Progenitor cell of endocrine pancreas (in vitro differentiated cells): ENCODE measurements around the gene EML2. TPM values are rescaled to one million over a fixed set of nuclear protein-coding genes. Genes with fewer than 3 reads are reported as not detected.

ENCODE experiments used
- DNase-seq: peaks from one replicate; pipeline ENCODE4 v3.0.0; 2021; ENCODE audit warnings: low spot score; ENCODE audit not compliant: unreplicated experiment
- H3K27ac Mint-ChIP-seq: 2 replicates; pipeline ENCODE4 v1.8.0; 2021; ENCODE audit warnings: mild to moderate bottlenecking, moderate library complexity, mixed read lengths
- H3K27me3 Mint-ChIP-seq: 2 replicates; pipeline ENCODE4 v1.8.0; 2021; ENCODE audit warnings: mixed read lengths
- H3K36me3 Mint-ChIP-seq: 2 replicates; pipeline ENCODE4 v1.8.0; 2022; ENCODE audit warnings: mixed read lengths; ENCODE audit not compliant: insufficient read depth
- H3K4me1 Mint-ChIP-seq: 2 replicates; pipeline ENCODE4 v1.8.0; 2021; ENCODE audit warnings: low read depth, mixed read lengths
- H3K4me3 Mint-ChIP-seq: 2 replicates; pipeline ENCODE4 v1.8.0; 2021; ENCODE audit warnings: low read depth, mild to moderate bottlenecking, moderate library complexity, mixed read lengths
- H3K9me3 Mint-ChIP-seq: 2 replicates; pipeline ENCODE4 v1.8.0; 2021; ENCODE audit warnings: low read depth, mixed read lengths
- microRNA-seq: library from miRNA; unstranded; fragments of <30 nt; microRNA quantifications from one replicate; pipeline ENCODE4 v1.1.0, GENCODE V29; 2020; ENCODE audit warnings: borderline number of aligned reads; ENCODE audit not compliant: unreplicated experiment
- total RNA-seq: library from RNA; stranded (reverse); gene quantifications from 2 replicates; pipeline ENCODE4 v1.2.1, GENCODE V29; 2021
- TF ChIP-seq, protein P1 (sequence below): fragments of 200-600 bp; sonication (generic); IDR thresholded peaks from one replicate; pipeline ENCODE4 v1.5.0; 2021; ENCODE audit warnings: antibody characterized with exemption, mild to moderate bottlenecking; ENCODE audit not compliant: unreplicated experiment

EML2 gene
- total RNA-seq, 1 donor from 2014 or later = 28.6 TPM

GRCh38 chr19:45564131-45564780 is 74.9 kb downstream of the EML2 start:
- Mint-ChIP-seq H3K4me1 (no peaks in the 10 kb centered on the region), H3K4me3 (no peak overlapping the region), H3K27me3 (no peaks in the 10 kb centered on the region), H3K9me3 (no peaks in the 10 kb centered on the region), H3K27ac (no peak overlapping the region), H3K36me3 (peaks cover 2% of the 10 kb centered on the region)
- TF ChIP-seq, protein P1, sequence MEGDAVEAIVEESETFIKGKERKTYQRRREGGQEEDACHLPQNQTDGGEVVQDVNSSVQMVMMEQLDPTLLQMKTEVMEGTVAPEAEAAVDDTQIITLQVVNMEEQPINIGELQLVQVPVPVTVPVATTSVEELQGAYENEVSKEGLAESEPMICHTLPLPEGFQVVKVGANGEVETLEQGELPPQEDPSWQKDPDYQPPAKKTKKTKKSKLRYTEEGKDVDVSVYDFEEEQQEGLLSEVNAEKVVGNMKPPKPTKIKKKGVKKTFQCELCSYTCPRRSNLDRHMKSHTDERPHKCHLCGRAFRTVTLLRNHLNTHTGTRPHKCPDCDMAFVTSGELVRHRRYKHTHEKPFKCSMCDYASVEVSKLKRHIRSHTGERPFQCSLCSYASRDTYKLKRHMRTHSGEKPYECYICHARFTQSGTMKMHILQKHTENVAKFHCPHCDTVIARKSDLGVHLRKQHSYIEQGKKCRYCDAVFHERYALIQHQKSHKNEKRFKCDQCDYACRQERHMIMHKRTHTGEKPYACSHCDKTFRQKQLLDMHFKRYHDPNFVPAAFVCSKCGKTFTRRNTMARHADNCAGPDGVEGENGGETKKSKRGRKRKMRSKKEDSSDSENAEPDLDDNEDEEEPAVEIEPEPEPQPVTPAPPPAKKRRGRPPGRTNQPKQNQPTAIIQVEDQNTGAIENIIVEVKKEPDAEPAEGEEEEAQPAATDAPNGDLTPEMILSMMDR = no peak
- no peak for DNase-seq

- Mint-ChIP-seq H3K36me3 (peaks cover 2% of the 10 kb centered on the region), H3K27ac (peak overlapping the region; percentile 19), H3K4me3 (no peak overlapping the region), H3K27me3 (no peaks in the 10 kb centered on the region), H3K4me1 (no peaks in the 10 kb centered on the region), H3K9me3 (no peaks in the 10 kb centered on the region)
- DNase-seq = no peak
- TF ChIP-seq, protein P1 = no peak
Observed at GRCh38 chr19:45560686-45561085, 78.5 kb downstream of the EML2 start.

GRCh38 chr19:45560038-45560437 is 79.2 kb downstream of the EML2 start:
- DNase-seq = no peak
- Mint-ChIP-seq H3K27me3 (no peaks in the 10 kb centered on the region), H3K27ac (peak overlapping the region; percentile 19), H3K36me3 (peaks cover 2% of the 10 kb centered on the region), H3K4me1 (no peaks in the 10 kb centered on the region), H3K4me3 (no peak overlapping the region), H3K9me3 (no peaks in the 10 kb centered on the region)
- TF ChIP-seq, protein P1 = no peak

Small RNAs within 50 kb of the gene (microRNA-seq; reads per million reads assigned to microRNA genes)
- gene MIR330 (340 reads per million, percentile 68 among the genes with 10 or more reads in this experiment), gene MIR642A (not detected), gene MIR642B (not detected)

Other genes starting within 250 kb of the EML2 start
- 24.2 and 27.2 TPM in 2 replicates for gene PPP1R13L, start 234.3 kb downstream of the EML2 start, total RNA-seq
- 7.4 and 8.9 TPM in 2 replicates for gene POLR1G, start 232.8 kb downstream of the EML2 start, total RNA-seq
- 58.5 and 64.8 TPM in 2 replicates for gene ERCC1, start 215.5 kb downstream of the EML2 start, total RNA-seq
- gene FOSB, start 171.4 kb downstream of the EML2 start, total RNA-seq = 5.3 and 7.3 TPM in 2 replicates
- gene RTN2, start 142.3 kb downstream of the EML2 start, total RNA-seq = 17.9 and 21.6 TPM in 2 replicates
- 0.62 TPM in 1 of 2 replicates, not detected in the other for gene PPM1N, start 141.0 kb downstream of the EML2 start, total RNA-seq
- gene VASP, start 131.9 kb downstream of the EML2 start, total RNA-seq = 93.4 and 94.9 TPM in 2 replicates
- gene OPA3, start 54.6 kb downstream of the EML2 start, total RNA-seq = 14.4 and 16.5 TPM in 2 replicates
- not detected in 2 replicates for gene GPR4, start 37.2 kb downstream of the EML2 start, total RNA-seq
- gene GIPR, start 28.8 kb upstream of the EML2 start, total RNA-seq = 26.4 and 27.2 TPM in 2 replicates
- gene SNRPD2, start 52.6 kb upstream of the EML2 start, total RNA-seq = 401 and 414 TPM in 2 replicates
- gene QPCTL, start 53.3 kb upstream of the EML2 start, total RNA-seq = 9.0 and 10.8 TPM in 2 replicates
- 41.6 and 44.7 TPM in 2 replicates for gene FBXO46, start 91.5 kb upstream of the EML2 start, total RNA-seq
- gene MEIOSIN, start 94.0 kb upstream of the EML2 start, total RNA-seq = not detected in 2 replicates
- 36.9 and 42.3 TPM in 2 replicates for gene SIX5, start 129.9 kb upstream of the EML2 start, total RNA-seq
- 117 and 122 TPM in 2 replicates for gene DMPK, start 143.1 kb upstream of the EML2 start, total RNA-seq
- gene DMWD, start 153.4 kb upstream of the EML2 start, total RNA-seq = 99.4 and 108 TPM in 2 replicates
- 0.42 and 0.48 TPM in 2 replicates for gene RSPH6A, start 175.9 kb upstream of the EML2 start, total RNA-seq
- gene SYMPK, start 223.8 kb upstream of the EML2 start, total RNA-seq = 112 and 114 TPM in 2 replicates
- gene FOXA3, start 224.9 kb upstream of the EML2 start, total RNA-seq = 23.5 and 25.4 TPM in 2 replicates
- 30.4 and 35.0 TPM in 2 replicates for gene IRF2BP1, start 246.7 kb upstream of the EML2 start, total RNA-seq